ENCODE measurements around the gene HMCN1.

HMCN1 gene

GRCh38 chr1:185733818-185734735, at the start of gene HMCN1:
Gene HMCN1, plus strand, starts transcription at chr1:185734391. Its CDS starts 389 bp downstream, at chr1:185734780.
- no peak for DNase-seq (ENCODE audit: extremely low read depth in 1 of 2, low read depth in 1 of 2)

- DNase-seq (ENCODE audit: extremely low read depth in 1 of 2, low read depth in 1 of 2), result no peak
Observed at GRCh38 chr1:185686821-185687778, 47.1 kb upstream of the HMCN1 start.

- DNase-seq (ENCODE audit: extremely low read depth in 1 of 2, low read depth in 1 of 2), result no peak
Observed at GRCh38 chr1:185690527-185690926, 43.7 kb upstream of the HMCN1 start.

GRCh38 chr1:185693654-185694053, 40.5 kb upstream of the HMCN1 start:
- no peak for DNase-seq (ENCODE audit: extremely low read depth in 1 of 2, low read depth in 1 of 2)

- no peak for DNase-seq (ENCODE audit: extremely low read depth in 1 of 2, low read depth in 1 of 2)
Observed at GRCh38 chr1:185694081-185694480, 40.1 kb upstream of the HMCN1 start.

- DNase-seq (ENCODE audit: extremely low read depth in 1 of 2, low read depth in 1 of 2), result no peak
Observed at GRCh38 chr1:185695299-185695698, 38.9 kb upstream of the HMCN1 start.

GRCh38 chr1:185696422-185697150, 37.6 kb upstream of the HMCN1 start:
- DNase-seq (ENCODE audit: extremely low read depth in 1 of 2, low read depth in 1 of 2), result no peak

GRCh38 chr1:185699874-185700273, 34.3 kb upstream of the HMCN1 start:
- DNase-seq (ENCODE audit: extremely low read depth in 1 of 2, low read depth in 1 of 2), result no peak

- DNase-seq (ENCODE audit: extremely low read depth in 1 of 2, low read depth in 1 of 2), result no peak
Observed at GRCh38 chr1:185701650-185702049, 32.5 kb upstream of the HMCN1 start.

- DNase-seq (ENCODE audit: extremely low read depth in 1 of 2, low read depth in 1 of 2), result no peak
Observed at GRCh38 chr1:185704181-185704580, 30.0 kb upstream of the HMCN1 start.

GRCh38 chr1:185716095-185716494, 18.1 kb upstream of the HMCN1 start:
- no peak for DNase-seq (ENCODE audit: extremely low read depth in 1 of 2, low read depth in 1 of 2)

GRCh38 chr1:185719021-185719420, 15.2 kb upstream of the HMCN1 start:
- no peak for DNase-seq (ENCODE audit: extremely low read depth in 1 of 2, low read depth in 1 of 2)

GRCh38 chr1:185720633-185721272, 13.4 kb upstream of the HMCN1 start:
- DNase-seq (ENCODE audit: extremely low read depth in 1 of 2, low read depth in 1 of 2), result no peak

- DNase-seq (ENCODE audit: extremely low read depth in 1 of 2, low read depth in 1 of 2), result no peak
Observed at GRCh38 chr1:185721553-185721952, 12.6 kb upstream of the HMCN1 start.

GRCh38 chr1:185722098-185722497, 12.1 kb upstream of the HMCN1 start:
- DNase-seq (ENCODE audit: extremely low read depth in 1 of 2, low read depth in 1 of 2), result no peak

GRCh38 chr1:185727726-185728125, 6.5 kb upstream of the HMCN1 start:
- DNase-seq (ENCODE audit: extremely low read depth in 1 of 2, low read depth in 1 of 2), result no peak

GRCh38 chr1:185731446-185731845, 2.7 kb upstream of the HMCN1 start:
- DNase-seq (ENCODE audit: extremely low read depth in 1 of 2, low read depth in 1 of 2), result no peak

- DNase-seq (ENCODE audit: extremely low read depth in 1 of 2, low read depth in 1 of 2), result no peak
Observed at GRCh38 chr1:185732951-185733350, 1.2 kb upstream of the HMCN1 start.

GRCh38 chr1:185734929-185735700, 924 bp downstream of the HMCN1 start:
- no peak for DNase-seq (ENCODE audit: extremely low read depth in 1 of 2, low read depth in 1 of 2)

- DNase-seq (ENCODE audit: extremely low read depth in 1 of 2, low read depth in 1 of 2), result no peak
Observed at GRCh38 chr1:185735701-185736064, 1.5 kb downstream of the HMCN1 start.
